ENCODE data around the gene BMI1.

DNA sequence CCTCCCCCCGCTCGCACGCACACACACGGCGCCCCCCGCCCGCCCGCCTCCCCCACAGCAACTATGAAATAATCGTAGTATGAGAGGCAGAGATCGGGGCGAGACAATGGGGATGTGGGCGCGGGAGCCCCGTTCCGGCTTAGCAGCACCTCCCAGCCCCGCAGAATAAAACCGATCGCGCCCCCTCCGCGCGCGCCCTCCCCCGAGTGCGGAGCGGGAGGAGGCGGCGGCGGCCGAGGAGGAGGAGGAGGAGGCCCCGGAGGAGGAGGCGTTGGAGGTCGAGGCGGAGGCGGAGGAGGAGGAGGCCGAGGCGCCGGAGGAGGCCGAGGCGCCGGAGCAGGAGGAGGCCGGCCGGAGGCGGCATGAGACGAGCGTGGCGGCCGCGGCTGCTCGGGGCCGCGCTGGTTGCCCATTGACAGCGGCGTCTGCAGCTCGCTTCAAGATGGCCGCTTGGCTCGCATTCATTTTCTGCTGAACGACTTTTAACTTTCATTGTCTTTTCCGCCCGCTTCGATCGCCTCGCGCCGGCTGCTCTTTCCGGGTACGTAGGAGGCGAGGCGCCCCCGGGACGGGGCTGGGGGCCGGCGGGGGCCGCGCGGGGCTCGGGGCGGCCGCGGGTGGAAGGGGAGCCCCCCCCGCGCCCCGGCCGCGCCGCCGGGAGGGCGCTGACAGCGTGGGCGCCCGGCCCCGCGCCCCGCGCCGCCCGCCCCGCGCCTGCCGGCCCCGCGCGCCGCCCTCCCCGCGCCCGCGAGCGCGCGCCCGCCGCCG, 441 bp downstream of the BMI1 start:
- TF ChIP-seq, protein P1, sequence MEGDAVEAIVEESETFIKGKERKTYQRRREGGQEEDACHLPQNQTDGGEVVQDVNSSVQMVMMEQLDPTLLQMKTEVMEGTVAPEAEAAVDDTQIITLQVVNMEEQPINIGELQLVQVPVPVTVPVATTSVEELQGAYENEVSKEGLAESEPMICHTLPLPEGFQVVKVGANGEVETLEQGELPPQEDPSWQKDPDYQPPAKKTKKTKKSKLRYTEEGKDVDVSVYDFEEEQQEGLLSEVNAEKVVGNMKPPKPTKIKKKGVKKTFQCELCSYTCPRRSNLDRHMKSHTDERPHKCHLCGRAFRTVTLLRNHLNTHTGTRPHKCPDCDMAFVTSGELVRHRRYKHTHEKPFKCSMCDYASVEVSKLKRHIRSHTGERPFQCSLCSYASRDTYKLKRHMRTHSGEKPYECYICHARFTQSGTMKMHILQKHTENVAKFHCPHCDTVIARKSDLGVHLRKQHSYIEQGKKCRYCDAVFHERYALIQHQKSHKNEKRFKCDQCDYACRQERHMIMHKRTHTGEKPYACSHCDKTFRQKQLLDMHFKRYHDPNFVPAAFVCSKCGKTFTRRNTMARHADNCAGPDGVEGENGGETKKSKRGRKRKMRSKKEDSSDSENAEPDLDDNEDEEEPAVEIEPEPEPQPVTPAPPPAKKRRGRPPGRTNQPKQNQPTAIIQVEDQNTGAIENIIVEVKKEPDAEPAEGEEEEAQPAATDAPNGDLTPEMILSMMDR (tag by site-specific recombination; IDR thresholded peaks at IDR 0.05), result no peak; the same call in 1 of the 2 replicates
- TF ChIP-seq, protein P2, sequence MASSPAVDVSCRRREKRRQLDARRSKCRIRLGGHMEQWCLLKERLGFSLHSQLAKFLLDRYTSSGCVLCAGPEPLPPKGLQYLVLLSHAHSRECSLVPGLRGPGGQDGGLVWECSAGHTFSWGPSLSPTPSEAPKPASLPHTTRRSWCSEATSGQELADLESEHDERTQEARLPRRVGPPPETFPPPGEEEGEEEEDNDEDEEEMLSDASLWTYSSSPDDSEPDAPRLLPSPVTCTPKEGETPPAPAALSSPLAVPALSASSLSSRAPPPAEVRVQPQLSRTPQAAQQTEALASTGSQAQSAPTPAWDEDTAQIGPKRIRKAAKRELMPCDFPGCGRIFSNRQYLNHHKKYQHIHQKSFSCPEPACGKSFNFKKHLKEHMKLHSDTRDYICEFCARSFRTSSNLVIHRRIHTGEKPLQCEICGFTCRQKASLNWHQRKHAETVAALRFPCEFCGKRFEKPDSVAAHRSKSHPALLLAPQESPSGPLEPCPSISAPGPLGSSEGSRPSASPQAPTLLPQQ (tag by site-specific recombination; IDR thresholded peaks at IDR 0.05), result peak; percentile 69
